H1 (cell line): ENCODE results near the gene AIFM3. TPM values are rescaled to one million over a fixed set of nuclear protein-coding genes. Genes with fewer than 3 reads are reported as not detected.

Experiments used
- CREB1 ChIP-seq: IDR thresholded peaks from 2 replicates; pipeline ENCODE4 v1.6.1; 2012; ENCODE audit warnings: inconsistent platforms
- HDAC2 ChIP-seq, 2 experiments: fragments of 300-600 bp in 1 of 2; sonication (generic) in 1 of 2; IDR thresholded peaks; 2 replicates each; pipeline ENCODE4 v1.6.1; 2011 to 2012; ENCODE audit warnings: low read depth in 2 of 2, low read length in 2 of 2, mild to moderate bottlenecking in 2 of 2, moderate library complexity in 2 of 2, borderline replicate concordance in 1 of 2, inconsistent platforms in 1 of 2
- JUN ChIP-seq: IDR thresholded peaks from 2 replicates; pipeline ENCODE4 v1.6.1; 2011; ENCODE audit warnings: low read depth, mild to moderate bottlenecking, improper control_type of control experiment, low read length
- KDM5A ChIP-seq: fragments of 200-600 bp; IDR thresholded peaks from 2 replicates; pipeline ENCODE4 v1.7.1; 2012; ENCODE audit warnings: mild to moderate bottlenecking, low read length, inconsistent platforms, mixed read lengths
- RBBP5 ChIP-seq: IDR thresholded peaks from 2 replicates; pipeline ENCODE4 v1.7.1; 2012; ENCODE audit warnings: low read depth, mild to moderate bottlenecking, inconsistent platforms, low read length, moderate library complexity, borderline replicate concordance
- polyA plus RNA-seq, 7 experiments: library from polyadenylated mRNA; depleted of rRNA in 3 of 7; stranded (reverse) in 5 of 7; unstranded in 2 of 7; fragments of >200 nt in 5 of 7; fragments of 200-250 nt in 2 of 7; gene quantifications; 1 replicate in 5 of 7; 2 replicates in 1 of 7; 4 replicates in 1 of 7; pipeline versions ENCODE4 v1.2.1 to v1.2.3, GENCODE V29; 2011 to 2013; ENCODE audit warnings: missing spikeins in 2 of 7, mixed read lengths in 2 of 7
- total RNA-seq: library from RNA; stranded (reverse); fragmentation: NEBNext Ultra II Directional; extraction: Animal tissue kit (Norgen Biotek cat#: 25700); gene quantifications from 2 replicates; pipeline ENCODE4 v1.2.1, GENCODE V29; 2021
- TF ChIP-seq, protein P1 (sequence below): IDR thresholded peaks from 2 replicates; pipeline ENCODE4 v1.6.1; 2012; ENCODE audit warnings: low read length, inconsistent platforms

Gene AIFM3
- total and polyA plus RNA-seq, 2 of the 8 experiments (the other 6 are each of a cell fraction or from before 2014, with no cell fraction given) = 0.86 to 1.4 TPM

DNA sequence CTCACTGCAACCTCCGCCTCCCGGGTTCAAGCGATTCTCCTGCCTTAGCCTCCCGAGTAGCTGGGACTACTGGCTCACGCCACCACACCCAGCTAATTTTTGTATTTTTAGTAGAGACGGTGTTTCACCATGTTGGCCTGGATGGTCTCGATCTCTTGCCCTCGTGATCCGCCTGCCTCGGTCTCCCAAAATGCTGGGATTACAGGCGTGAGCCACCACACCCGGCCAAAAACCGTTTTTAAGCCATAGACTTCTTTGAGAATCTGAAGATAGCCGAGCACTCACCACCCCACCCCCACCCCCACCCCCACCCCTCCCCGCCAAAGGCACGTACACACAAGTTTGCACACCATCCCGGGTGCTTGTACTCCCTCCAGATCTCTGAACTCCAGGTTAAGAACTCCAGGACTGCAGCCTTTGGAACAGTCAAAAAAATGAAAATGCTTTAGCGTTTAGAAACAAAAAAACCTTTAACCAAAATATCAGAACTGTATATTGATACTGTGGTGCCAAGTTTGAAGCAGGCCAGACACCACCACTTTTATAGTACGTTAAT, 48.3 kb upstream of the AIFM3 start (continued):
- TF ChIP-seq JUN (no peak), HDAC2 (IDR thresholded peaks at IDR 0.05; ENCODE audit: borderline replicate concordance in 1 of 2, low read depth in 2 of 2, low read length in 2 of 2) (no peak), KDM5A (no peak), CREB1 (no peak), RBBP5 (no peak)
- TF ChIP-seq, protein P1, sequence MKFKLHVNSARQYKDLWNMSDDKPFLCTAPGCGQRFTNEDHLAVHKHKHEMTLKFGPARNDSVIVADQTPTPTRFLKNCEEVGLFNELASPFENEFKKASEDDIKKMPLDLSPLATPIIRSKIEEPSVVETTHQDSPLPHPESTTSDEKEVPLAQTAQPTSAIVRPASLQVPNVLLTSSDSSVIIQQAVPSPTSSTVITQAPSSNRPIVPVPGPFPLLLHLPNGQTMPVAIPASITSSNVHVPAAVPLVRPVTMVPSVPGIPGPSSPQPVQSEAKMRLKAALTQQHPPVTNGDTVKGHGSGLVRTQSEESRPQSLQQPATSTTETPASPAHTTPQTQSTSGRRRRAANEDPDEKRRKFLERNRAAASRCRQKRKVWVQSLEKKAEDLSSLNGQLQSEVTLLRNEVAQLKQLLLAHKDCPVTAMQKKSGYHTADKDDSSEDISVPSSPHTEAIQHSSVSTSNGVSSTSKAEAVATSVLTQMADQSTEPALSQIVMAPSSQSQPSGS = no peak
